Thyroid gland (tissue), 4 donors: ENCODE results near the gene RAVER2. TPM values are rescaled to one million over a fixed set of nuclear protein-coding genes. Genes with fewer than 3 reads are reported as not detected.
"Not testable (repeated sequence)": the region's sequence is repeated elsewhere in the genome, so short reads cannot be mapped to it uniquely, and the experiment has no call there.

Experiments
- DNase-seq, 2 donors: peaks; one replicate each; pipeline ENCODE4 v3.0.0-alpha.2; 2019
- H3K27ac ChIP-seq, 3 donors: fragments of 200-600 bp; sonication (generic); 1 replicate in 2 of 3; 2 replicates in 1 of 3; pipeline ENCODE4 v1.5.1; 2016 to 2019; ENCODE audit warnings: mild to moderate bottlenecking in 1 of 3, moderate library complexity in 1 of 3
- H3K27me3 ChIP-seq: fragments of 200-600 bp; sonication (generic); one replicate; pipeline ENCODE4 v1.5.1; 2019
- H3K36me3 ChIP-seq, 2 donors: fragments of 200-600 bp; sonication (generic); one replicate each; pipeline ENCODE4 v1.5.1; 2016 to 2019
- H3K4me1 ChIP-seq, 2 donors: fragments of 200-600 bp; sonication (generic); one replicate each; pipeline ENCODE4 v1.5.1; 2017 to 2019
- H3K4me3 ChIP-seq, 3 donors: fragments of 200-600 bp; sonication (generic); replicated peaks in 1 of 3; 1 replicate in 2 of 3; 2 replicates in 1 of 3; pipeline ENCODE4 v1.5.1; 2016; ENCODE audit warnings: mild to moderate bottlenecking in 1 of 3
- H3K9me3 ChIP-seq: fragments of 200-600 bp; sonication (generic); one replicate; pipeline ENCODE4 v1.5.1; 2017
- CTCF ChIP-seq, 6 experiments: fragments of 200-600 bp in 3 of 6; fragments of 450-650 bp in 3 of 6; sonication (generic) in 3 of 6; IDR thresholded peaks; one replicate each; pipeline ENCODE4 v1.5.1; 2016 to 2019; ENCODE audit warnings: antibody characterized with exemption in 6 of 6, mild to moderate bottlenecking in 2 of 6, inconsistent platforms in 1 of 6, moderate library complexity in 1 of 6
- POLR2A ChIP-seq, 2 donors: fragments of 450-650 bp; IDR thresholded peaks; one replicate each; pipeline ENCODE4 v1.6.1; 2017; ENCODE audit warnings: antibody characterized with exemption in 2 of 2, mild to moderate bottlenecking in 2 of 2, moderate library complexity in 1 of 2
- WGBS, 2 donors: methylation state at CpG; one replicate each; pipeline ENCODE4 v1.1.5; 2017; 5-methylcytosine and 5-hydroxymethylcytosine counted together
- intact Hi-C: fragments of 100-400 bp; cut with DNase I; formaldehyde crosslinking; loops from one replicate; pipeline ENCODE4 v1.15.1; 2023
- total RNA-seq, 4 donors: library from RNA; depleted of rRNA; stranded (reverse); fragments of >200 nt; gene quantifications; one replicate each; pipeline ENCODE4 v1.2.3, GENCODE V29; 2016

The RAVER2 gene
- 10 to 100 TPM; 12.6 to 13.6 (median 13.2) TPM for total RNA-seq

- intact Hi-C loops = no loop called here
- TF ChIP-seq POLR2A (IDR thresholded peaks at IDR 0.05) (peak in 1 of 2 donors; percentile 50), CTCF (IDR thresholded peaks at IDR 0.05) (peak in 3 of 6 experiments; percentile 24 to 42 (median 40))
- H3K4me1 ChIP-seq = peaks cover 6 to 12% of the 10 kb centered on the region in 2 donors
Observed at GRCh38 chr1:64744492-64745180, at the start of gene RAVER2. Gene RAVER2 (plus strand): TSS chr1:64745075. CDS start chr1:64745173, 98 bp downstream.

GRCh38 chr1:64696879-64697278 lies 48.0 kb upstream of the RAVER2 start:
- intact Hi-C loops = no loop called here
- no peak for DNase-seq
- 96% methylated on average over 3 of the region's 3 CpGs for WGBS, 2 donors

More at GRCh38 chr1:64744492-64745180, at the start of gene RAVER2:
- H3K36me3 ChIP-seq = no peaks in the 10 kb centered on the region
- H3K27ac ChIP-seq = peak within 1 kb of the TSS; percentile 45 to 83 (median 82)
- H3K9me3 ChIP-seq = no peaks in the 10 kb centered on the region
- 1% methylated on average over 8 to 30 of the region's 76 CpGs for WGBS, 2 donors
- no peaks in the 10 kb centered on the region for H3K27me3 ChIP-seq
- H3K4me3 ChIP-seq = peak within 1 kb of the TSS; percentile 61 to 83 (median 69)
- peak; percentile 83 to 84 for DNase-seq

GRCh38 chr1:64699327-64699726 lies 45.5 kb upstream of the RAVER2 start:
- H3K36me3 ChIP-seq = no peaks in the 10 kb centered on the region
- intact Hi-C loops = no loop called here

More at GRCh38 chr1:64696879-64697278, 48.0 kb upstream of the RAVER2 start:
- TF ChIP-seq POLR2A (IDR thresholded peaks at IDR 0.05) (no peak), CTCF (IDR thresholded peaks at IDR 0.05) (no peak)
- Histone ChIP-seq H3K9me3 (no peaks in the 10 kb centered on the region), H3K4me3 (no peak overlapping the region), H3K4me1 (no peaks in the 10 kb centered on the region), H3K27me3 (no peaks in the 10 kb centered on the region), H3K27ac (no peak overlapping the region), H3K36me3 (peaks cover 0 to 3% of the 10 kb centered on the region in 2 donors)

GRCh38 chr1:64701071-64701470 lies 43.8 kb upstream of the RAVER2 start:
- no peak for TF ChIP-seq CTCF (IDR thresholded peaks at IDR 0.05)
- no peak for TF ChIP-seq POLR2A (IDR thresholded peaks at IDR 0.05)
- DNase-seq = no peak
- Histone ChIP-seq H3K27me3 (no peaks in the 10 kb centered on the region), H3K4me3 (no peak overlapping the region), H3K27ac (no peak overlapping the region), H3K36me3 (no peaks in the 10 kb centered on the region), H3K4me1 (no peaks in the 10 kb centered on the region), H3K9me3 (no peaks in the 10 kb centered on the region)
- 88 to 89% methylated on average over 5 of the region's 5 CpGs for WGBS, 2 donors
- intact Hi-C loops = no loop called here

More at GRCh38 chr1:64699327-64699726, 45.5 kb upstream of the RAVER2 start:
- H3K27ac ChIP-seq = no peak overlapping the region
- WGBS, 2 donors = 67 to 72% methylated on average over 8 of the region's 8 CpGs
- no peaks in the 10 kb centered on the region for H3K27me3 ChIP-seq
- no peaks in the 10 kb centered on the region for H3K9me3 ChIP-seq
- H3K4me1 ChIP-seq = no peaks in the 10 kb centered on the region
- H3K4me3 ChIP-seq = no peak overlapping the region
- DNase-seq = no peak
- no peak for TF ChIP-seq CTCF (IDR thresholded peaks at IDR 0.05)
- TF ChIP-seq POLR2A (IDR thresholded peaks at IDR 0.05) = no peak

GRCh38 chr1:64701886-64702285 lies 43.0 kb upstream of the RAVER2 start:
- WGBS, 2 donors = 61 to 67% methylated on average over 2 of the region's 2 CpGs
- no peaks in the 10 kb centered on the region for H3K36me3 ChIP-seq
- no peak for DNase-seq
- H3K4me3 ChIP-seq = no peak overlapping the region
- H3K27me3 ChIP-seq = no peaks in the 10 kb centered on the region
- no peaks in the 10 kb centered on the region for H3K4me1 ChIP-seq
- TF ChIP-seq POLR2A (IDR thresholded peaks at IDR 0.05) (no peak), CTCF (IDR thresholded peaks at IDR 0.05) (no peak)
- intact Hi-C loops = no loop called here
- no peaks in the 10 kb centered on the region for H3K9me3 ChIP-seq
- H3K27ac ChIP-seq = no peak overlapping the region

GRCh38 chr1:64702670-64703069 lies 42.2 kb upstream of the RAVER2 start:
- H3K4me3 ChIP-seq, H3K27ac ChIP-seq, H3K9me3 ChIP-seq, H3K27me3 ChIP-seq, H3K4me1 ChIP-seq, DNase-seq, intact Hi-C loops, H3K36me3 ChIP-seq: not testable (repeated sequence)
- WGBS, 2 donors = 89 to 91% methylated on average over 3 of the region's 3 CpGs
